ENCODE data around the gene TUBB1.
A peak's percentile ranks its signal among the peaks of the same experiment; 100 is the strongest.

TUBB1 gene

GRCh38 chr20:58975353-58975752, 43.9 kb upstream of the TUBB1 start:
- Mint-ChIP-seq H3K9me3 (peaks cover 62% of the 10 kb centered on the region), H3K27me3 (ENCODE audit: low read depth, poor library complexity) (peaks cover 18% of the 10 kb centered on the region), H3K36me3 (ENCODE audit: low read depth) (peaks cover 8% of the 10 kb centered on the region), H3K27ac (no peak overlapping the region), H3K4me1 (peaks cover 5% of the 10 kb centered on the region), H3K4me3 (no peak overlapping the region)
- TF ChIP-seq, protein P1, sequence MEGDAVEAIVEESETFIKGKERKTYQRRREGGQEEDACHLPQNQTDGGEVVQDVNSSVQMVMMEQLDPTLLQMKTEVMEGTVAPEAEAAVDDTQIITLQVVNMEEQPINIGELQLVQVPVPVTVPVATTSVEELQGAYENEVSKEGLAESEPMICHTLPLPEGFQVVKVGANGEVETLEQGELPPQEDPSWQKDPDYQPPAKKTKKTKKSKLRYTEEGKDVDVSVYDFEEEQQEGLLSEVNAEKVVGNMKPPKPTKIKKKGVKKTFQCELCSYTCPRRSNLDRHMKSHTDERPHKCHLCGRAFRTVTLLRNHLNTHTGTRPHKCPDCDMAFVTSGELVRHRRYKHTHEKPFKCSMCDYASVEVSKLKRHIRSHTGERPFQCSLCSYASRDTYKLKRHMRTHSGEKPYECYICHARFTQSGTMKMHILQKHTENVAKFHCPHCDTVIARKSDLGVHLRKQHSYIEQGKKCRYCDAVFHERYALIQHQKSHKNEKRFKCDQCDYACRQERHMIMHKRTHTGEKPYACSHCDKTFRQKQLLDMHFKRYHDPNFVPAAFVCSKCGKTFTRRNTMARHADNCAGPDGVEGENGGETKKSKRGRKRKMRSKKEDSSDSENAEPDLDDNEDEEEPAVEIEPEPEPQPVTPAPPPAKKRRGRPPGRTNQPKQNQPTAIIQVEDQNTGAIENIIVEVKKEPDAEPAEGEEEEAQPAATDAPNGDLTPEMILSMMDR (IDR thresholded peaks at IDR 0.05), result no peak
- DNase-seq, result no peak

GRCh38 chr20:58976061-58976730, 43.0 kb upstream of the TUBB1 start:
- no peak for DNase-seq
- Mint-ChIP-seq H3K4me1 (peaks cover 5% of the 10 kb centered on the region), H3K9me3 (peaks cover 63% of the 10 kb centered on the region), H3K27me3 (ENCODE audit: low read depth, poor library complexity) (peaks cover 14% of the 10 kb centered on the region), H3K36me3 (ENCODE audit: low read depth) (peaks cover 8% of the 10 kb centered on the region), H3K4me3 (no peak overlapping the region), H3K27ac (no peak overlapping the region)
- TF ChIP-seq, protein P1 (IDR thresholded peaks at IDR 0.05), result no peak

GRCh38 chr20:58978351-58979190, 40.7 kb upstream of the TUBB1 start:
- Mint-ChIP-seq H3K27ac (peak overlapping the region; percentile 42), H3K36me3 (ENCODE audit: low read depth) (peaks cover 15% of the 10 kb centered on the region), H3K27me3 (ENCODE audit: low read depth, poor library complexity) (peaks cover 11% of the 10 kb centered on the region), H3K4me3 (no peak overlapping the region), H3K4me1 (peaks cover 18% of the 10 kb centered on the region), H3K9me3 (peaks cover 55% of the 10 kb centered on the region)
- TF ChIP-seq, protein P1 (IDR thresholded peaks at IDR 0.05), result no peak
- no peak for DNase-seq

- Mint-ChIP-seq H3K36me3 (ENCODE audit: low read depth) (peaks cover 11% of the 10 kb centered on the region), H3K27me3 (ENCODE audit: low read depth, poor library complexity) (peaks cover 7% of the 10 kb centered on the region), H3K27ac (no peak within 1 kb of the TSS), H3K4me3 (peak within 1 kb of the TSS; percentile 89), H3K4me1 (peaks cover 40% of the 10 kb centered on the region), H3K9me3 (peaks cover 36% of the 10 kb centered on the region)
- peak; percentile 96 for DNase-seq
- TF ChIP-seq, protein P1 (IDR thresholded peaks at IDR 0.05), result no peak
Measured at GRCh38 chr20:58980711-58981627, 38.3 kb upstream of the TUBB1 start, which contains the start of gene NELFCD. Gene NELFCD, plus strand, starts transcription at chr20:58981256. Its CDS starts 54 bp downstream, at chr20:58981310.

- H3K4me1 Mint-ChIP-seq, result peaks cover 47% of the 10 kb centered on the region
- peak overlapping the region; percentile 89 for H3K4me3 Mint-ChIP-seq
- no peak for DNase-seq
- H3K9me3 Mint-ChIP-seq, result peaks cover 27% of the 10 kb centered on the region
- TF ChIP-seq, protein P1 (IDR thresholded peaks at IDR 0.05), result no peak
- peaks cover 17% of the 10 kb centered on the region for H3K36me3 Mint-ChIP-seq (ENCODE audit: low read depth)
- no peak overlapping the region for H3K27ac Mint-ChIP-seq
- H3K27me3 Mint-ChIP-seq (ENCODE audit: low read depth, poor library complexity), result peaks cover 3% of the 10 kb centered on the region
Measured at GRCh38 chr20:58981628-58982364, 37.4 kb upstream of the TUBB1 start.
